Neural crest cell (in vitro differentiated cells): ENCODE measurements around the gene MYCBP. TPM values are rescaled to one million over a fixed set of nuclear protein-coding genes. Genes with fewer than 3 reads are reported as not detected.

ENCODE experiments used
- DNase-seq: peaks from one replicate; pipeline ENCODE4 v3.0.0; 2021; ENCODE audit warnings: low read depth, mixed read lengths, low spot score
- H3K27ac Mint-ChIP-seq: one replicate; pipeline ENCODE4 v1.8.0; 2021; ENCODE audit warnings: mild to moderate bottlenecking, mixed read lengths; ENCODE audit not compliant: unreplicated experiment
- H3K27me3 Mint-ChIP-seq: 2 replicates; pipeline ENCODE4 v1.8.0; 2021; ENCODE audit warnings: low read depth, mild to moderate bottlenecking, mixed read lengths
- H3K36me3 Mint-ChIP-seq: 2 replicates; pipeline ENCODE4 v1.8.0; 2021; ENCODE audit warnings: low read depth, mild to moderate bottlenecking, mixed read lengths
- H3K4me1 Mint-ChIP-seq: 2 replicates; pipeline ENCODE4 v1.8.0; 2021; ENCODE audit warnings: mixed read lengths
- H3K4me3 Mint-ChIP-seq: one replicate; pipeline ENCODE4 v1.8.0; 2021; ENCODE audit warnings: mild to moderate bottlenecking, mixed read lengths
- H3K9me3 Mint-ChIP-seq: 2 replicates; pipeline ENCODE4 v1.8.0; 2021; ENCODE audit warnings: mixed read lengths
- total RNA-seq: library from RNA; stranded (reverse); gene quantifications from 2 replicates; pipeline ENCODE4 v1.2.1, GENCODE V29; 2021
- TF ChIP-seq, protein P1 (sequence below): fragments of 200-600 bp; sonication (generic); conservative IDR thresholded peaks from 2 replicates; pipeline ENCODE4 v1.5.0; 2021; ENCODE audit warnings: antibody characterized with exemption, mild to moderate bottlenecking

Gene MYCBP
- total RNA-seq, 1 donor from 2014 or later: 20.7 TPM

DNA sequence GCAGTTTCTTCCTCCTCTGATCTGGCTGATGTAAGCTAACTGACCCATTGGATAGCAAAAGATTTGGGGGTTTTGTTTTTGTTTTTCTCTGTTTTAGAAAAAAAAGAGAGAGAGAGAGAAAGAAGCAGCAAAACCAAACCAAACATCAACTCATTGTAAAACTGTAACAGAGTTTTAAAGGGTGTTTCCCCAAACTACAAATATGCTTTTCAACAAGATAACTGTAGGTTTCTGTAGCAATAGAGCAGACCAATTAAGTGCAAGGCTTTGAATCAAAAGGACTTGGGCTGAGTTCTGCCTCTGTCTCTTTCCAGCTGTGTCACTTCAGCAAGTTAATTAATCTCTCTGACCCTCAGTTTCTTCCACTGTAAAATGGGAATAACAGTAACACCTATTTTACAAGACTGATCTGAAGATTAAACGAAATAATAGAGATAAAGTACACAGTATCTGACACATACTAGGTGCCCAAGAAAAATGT is 58.1 kb downstream of the MYCBP start:
- H3K9me3 Mint-ChIP-seq: no peaks in the 10 kb centered on the region
- no peaks in the 10 kb centered on the region for H3K36me3 Mint-ChIP-seq
- H3K27ac Mint-ChIP-seq: no peak overlapping the region
- H3K27me3 Mint-ChIP-seq: peaks cover 70% of the 10 kb centered on the region
- peaks cover 28% of the 10 kb centered on the region for H3K4me1 Mint-ChIP-seq
- no peak for DNase-seq
- TF ChIP-seq, protein P1, sequence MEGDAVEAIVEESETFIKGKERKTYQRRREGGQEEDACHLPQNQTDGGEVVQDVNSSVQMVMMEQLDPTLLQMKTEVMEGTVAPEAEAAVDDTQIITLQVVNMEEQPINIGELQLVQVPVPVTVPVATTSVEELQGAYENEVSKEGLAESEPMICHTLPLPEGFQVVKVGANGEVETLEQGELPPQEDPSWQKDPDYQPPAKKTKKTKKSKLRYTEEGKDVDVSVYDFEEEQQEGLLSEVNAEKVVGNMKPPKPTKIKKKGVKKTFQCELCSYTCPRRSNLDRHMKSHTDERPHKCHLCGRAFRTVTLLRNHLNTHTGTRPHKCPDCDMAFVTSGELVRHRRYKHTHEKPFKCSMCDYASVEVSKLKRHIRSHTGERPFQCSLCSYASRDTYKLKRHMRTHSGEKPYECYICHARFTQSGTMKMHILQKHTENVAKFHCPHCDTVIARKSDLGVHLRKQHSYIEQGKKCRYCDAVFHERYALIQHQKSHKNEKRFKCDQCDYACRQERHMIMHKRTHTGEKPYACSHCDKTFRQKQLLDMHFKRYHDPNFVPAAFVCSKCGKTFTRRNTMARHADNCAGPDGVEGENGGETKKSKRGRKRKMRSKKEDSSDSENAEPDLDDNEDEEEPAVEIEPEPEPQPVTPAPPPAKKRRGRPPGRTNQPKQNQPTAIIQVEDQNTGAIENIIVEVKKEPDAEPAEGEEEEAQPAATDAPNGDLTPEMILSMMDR: no peak
- H3K4me3 Mint-ChIP-seq: no peak overlapping the region

DNA sequence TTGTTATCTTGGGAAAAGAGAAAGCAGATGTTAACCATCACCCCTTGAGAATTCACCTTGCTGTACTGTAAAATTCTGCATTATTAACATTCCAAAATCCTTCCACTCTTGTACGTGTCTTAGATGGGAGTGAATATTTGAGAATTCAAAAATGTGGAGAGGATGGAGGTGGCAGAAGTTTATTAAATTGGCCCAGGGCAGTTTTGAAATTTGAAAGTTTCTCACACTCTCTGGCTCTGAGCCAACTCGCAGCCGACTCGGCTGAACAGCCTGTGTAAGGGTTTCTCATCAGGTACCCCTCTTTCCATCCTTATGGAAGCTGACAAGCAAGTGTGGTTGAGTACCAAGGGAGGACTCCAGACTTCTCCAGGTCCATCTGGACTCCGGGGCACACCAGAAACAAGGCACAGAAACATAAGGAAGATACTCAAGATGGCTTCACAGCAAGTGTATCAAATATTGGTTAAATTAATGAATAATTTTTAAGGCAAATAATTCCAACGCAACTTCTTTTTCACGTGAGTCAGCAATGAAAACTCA is 58.6 kb downstream of the MYCBP start:
- H3K27me3 Mint-ChIP-seq: peaks cover 66% of the 10 kb centered on the region
- peaks cover 22% of the 10 kb centered on the region for H3K4me1 Mint-ChIP-seq
- H3K4me3 Mint-ChIP-seq: peak overlapping the region; percentile 16
- H3K9me3 Mint-ChIP-seq: no peaks in the 10 kb centered on the region
- TF ChIP-seq, protein P1: no peak
- H3K27ac Mint-ChIP-seq: no peak overlapping the region
- DNase-seq: no peak
- no peaks in the 10 kb centered on the region for H3K36me3 Mint-ChIP-seq

DNA sequence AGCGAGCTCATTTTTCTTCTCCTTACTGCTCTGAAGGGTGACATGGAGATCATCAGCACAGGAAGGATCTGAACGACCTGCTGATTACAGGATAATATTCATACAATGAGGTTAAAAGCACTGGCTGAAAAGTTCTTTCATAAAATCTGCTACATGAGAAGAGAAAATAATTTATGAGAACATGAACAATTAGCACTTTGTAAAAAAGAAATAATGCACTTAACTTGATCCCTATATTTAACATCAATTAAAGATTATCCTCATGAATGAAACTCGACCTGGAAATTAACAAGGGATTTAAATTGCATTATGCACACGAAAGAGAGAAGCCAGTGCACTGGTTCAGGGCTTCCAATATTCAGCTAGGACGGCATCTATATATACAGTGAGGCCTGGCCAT is 60.2 kb downstream of the MYCBP start:
- H3K4me3 Mint-ChIP-seq: no peak overlapping the region
- H3K27me3 Mint-ChIP-seq: peaks cover 65% of the 10 kb centered on the region
- H3K9me3 Mint-ChIP-seq: no peaks in the 10 kb centered on the region
- TF ChIP-seq, protein P1: no peak
- DNase-seq: no peak
- H3K27ac Mint-ChIP-seq: no peak overlapping the region
- peaks cover 24% of the 10 kb centered on the region for H3K4me1 Mint-ChIP-seq
- no peaks in the 10 kb centered on the region for H3K36me3 Mint-ChIP-seq

Other genes starting within 250 kb of the MYCBP start
- gene RRAGC, start 13.6 kb downstream of the MYCBP start, total RNA-seq: 21.0 and 24.1 TPM in 2 replicates
- not detected in 2 replicates for gene GJA9, start 8.2 kb upstream of the MYCBP start, total RNA-seq
- not detected in 2 replicates for gene RHBDL2, start 68.5 kb upstream of the MYCBP start, total RNA-seq
- gene AKIRIN1, start 117.9 kb upstream of the MYCBP start, total RNA-seq: 93.3 and 97.9 TPM in 2 replicates
- gene NDUFS5, start 153.0 kb upstream of the MYCBP start, total RNA-seq: 237 and 256 TPM in 2 replicates